SU-DHL-6 (cell line): ENCODE measurements around the gene MYCT1.

Experiments used
- H2AFZ ChIP-seq: fragments of 200-600 bp; sonication (generic); 2 replicates; pipeline ENCODE4 v1.6.1; 2014; ENCODE audit warnings: low read depth, mild to moderate bottlenecking, moderate library complexity, mixed read lengths, antibody characterized with exemption, low read length; ENCODE audit not compliant: severe bottlenecking
- H3F3A ChIP-seq: fragments of 200-600 bp; shearing (Covaris generic); 2 replicates; pipeline ENCODE4 v1.6.0; 2016; ENCODE audit warnings: antibody characterized with exemption, mild to moderate bottlenecking; ENCODE audit not compliant: insufficient read depth
- H3K27ac ChIP-seq: fragments of 200-600 bp; sonication (generic); 2 replicates; pipeline ENCODE4 v1.5.1; 2016; ENCODE audit warnings: low read depth, mild to moderate bottlenecking, low read length, moderate library complexity, mixed read lengths
- H3K27me3 ChIP-seq: fragments of 200-600 bp; sonication (generic), shearing (Covaris generic); 2 replicates; pipeline ENCODE4 v1.6.0; 2014; ENCODE audit warnings: mild to moderate bottlenecking, low read length
- H3K36me3 ChIP-seq: fragments of 200-600 bp; sonication (generic); 2 replicates; pipeline ENCODE4 v1.6.1; 2014; ENCODE audit warnings: mild to moderate bottlenecking, low read length, mixed read lengths
- H3K4me2 ChIP-seq: fragments of 300-600, 200-600 bp; shearing (Covaris generic), sonication (generic); 2 replicates; pipeline ENCODE4 v1.6.0; 2014; ENCODE audit warnings: low read length, low read depth, mild to moderate bottlenecking; ENCODE audit not compliant: poor library complexity, severe bottlenecking
- H3K4me3 ChIP-seq: fragments of 200-600 bp; sonication (generic); 2 replicates; pipeline ENCODE4 v1.5.1; 2014; ENCODE audit warnings: antibody characterized with exemption, low read length, mild to moderate bottlenecking, mixed read lengths; ENCODE audit not compliant: insufficient read depth, poor library complexity, severe bottlenecking
- H3K79me2 ChIP-seq: fragments of 200-600 bp; sonication (generic); 2 replicates; pipeline ENCODE4 v1.6.1; 2014; ENCODE audit warnings: mild to moderate bottlenecking, low read length, moderate library complexity; ENCODE audit not compliant: insufficient read depth
- H3K9ac ChIP-seq: fragments of 200-600 bp; sonication (generic); 2 replicates; pipeline ENCODE4 v1.7.0; 2014; ENCODE audit warnings: mild to moderate bottlenecking, low read length
- H3K9me2 ChIP-seq: fragments of 200-600 bp; sonication (generic); replicated peaks from 2 replicates; pipeline ENCODE4 v1.6.1; 2014; ENCODE audit warnings: low read length; ENCODE audit not compliant: insufficient read depth
- H3K9me3 ChIP-seq: fragments of 200-600 bp; sonication (generic); 2 replicates; pipeline ENCODE4 v1.6.1; 2014; ENCODE audit warnings: low read length, mixed read lengths; ENCODE audit not compliant: insufficient read depth
- H4K20me1 ChIP-seq: fragments of 200-600 bp; sonication (generic); 2 replicates; pipeline ENCODE4 v1.6.1; 2014; ENCODE audit warnings: low read depth, mild to moderate bottlenecking, antibody characterized with exemption, low read length, moderate library complexity, mixed read lengths
- EZH2phosphoT487 ChIP-seq: fragments of 200-600 bp; sonication (generic), shearing (Covaris generic); conservative IDR thresholded peaks from 2 replicates; pipeline ENCODE4 v1.6.1; 2018; ENCODE audit warnings: mild to moderate bottlenecking, antibody characterized with exemption, low read length, moderate library complexity, mixed read lengths
- TF ChIP-seq, protein P1 (sequence below): fragments of 200-600 bp; sonication (generic); IDR thresholded peaks from one replicate; pipeline ENCODE4 v1.5.1; 2017; ENCODE audit warnings: antibody characterized with exemption, mild to moderate bottlenecking, low read length, moderate library complexity; ENCODE audit not compliant: insufficient read depth, poor library complexity, severe bottlenecking

MYCT1 gene

DNA sequence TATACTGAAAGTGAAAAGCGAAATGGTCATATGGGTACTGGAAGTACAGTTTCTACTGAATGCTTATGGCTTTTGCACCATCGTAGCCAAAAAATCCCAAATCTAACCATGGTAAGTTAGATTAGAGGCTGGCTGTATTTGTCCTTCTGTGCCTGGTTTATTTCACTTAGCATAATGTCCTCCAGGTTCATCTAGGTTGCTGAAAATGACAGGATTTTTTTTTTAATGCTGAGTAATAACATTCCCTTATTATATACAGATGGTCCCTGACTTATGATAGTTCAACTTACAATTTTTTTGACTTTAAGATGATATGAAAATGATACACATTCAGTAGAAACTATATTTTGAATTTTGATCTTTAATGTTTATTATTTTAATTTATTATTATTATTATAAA is 7.6 kb downstream of the MYCT1 start:
- Histone ChIP-seq H3K27me3 (no peaks in the 10 kb centered on the region), H2AFZ (no peak overlapping the region), H3K36me3 (peaks cover 3% of the 10 kb centered on the region; the same call in 1 of the 2 replicates), H3F3A (no peaks in the 10 kb centered on the region), H4K20me1 (no peaks in the 10 kb centered on the region), H3K9me2 (no peaks in the 10 kb centered on the region), H3K9ac (no peak overlapping the region), H3K79me2 (no peaks in the 10 kb centered on the region), H3K4me2 (no peak overlapping the region), H3K4me3 (no peak overlapping the region), H3K9me3 (peaks cover 6% of the 10 kb centered on the region; the same call in 1 of the 2 replicates), H3K27ac (no peak overlapping the region)
- TF ChIP-seq, protein P1, sequence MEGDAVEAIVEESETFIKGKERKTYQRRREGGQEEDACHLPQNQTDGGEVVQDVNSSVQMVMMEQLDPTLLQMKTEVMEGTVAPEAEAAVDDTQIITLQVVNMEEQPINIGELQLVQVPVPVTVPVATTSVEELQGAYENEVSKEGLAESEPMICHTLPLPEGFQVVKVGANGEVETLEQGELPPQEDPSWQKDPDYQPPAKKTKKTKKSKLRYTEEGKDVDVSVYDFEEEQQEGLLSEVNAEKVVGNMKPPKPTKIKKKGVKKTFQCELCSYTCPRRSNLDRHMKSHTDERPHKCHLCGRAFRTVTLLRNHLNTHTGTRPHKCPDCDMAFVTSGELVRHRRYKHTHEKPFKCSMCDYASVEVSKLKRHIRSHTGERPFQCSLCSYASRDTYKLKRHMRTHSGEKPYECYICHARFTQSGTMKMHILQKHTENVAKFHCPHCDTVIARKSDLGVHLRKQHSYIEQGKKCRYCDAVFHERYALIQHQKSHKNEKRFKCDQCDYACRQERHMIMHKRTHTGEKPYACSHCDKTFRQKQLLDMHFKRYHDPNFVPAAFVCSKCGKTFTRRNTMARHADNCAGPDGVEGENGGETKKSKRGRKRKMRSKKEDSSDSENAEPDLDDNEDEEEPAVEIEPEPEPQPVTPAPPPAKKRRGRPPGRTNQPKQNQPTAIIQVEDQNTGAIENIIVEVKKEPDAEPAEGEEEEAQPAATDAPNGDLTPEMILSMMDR = no peak
- TF ChIP-seq EZH2phosphoT487 = no peak

DNA sequence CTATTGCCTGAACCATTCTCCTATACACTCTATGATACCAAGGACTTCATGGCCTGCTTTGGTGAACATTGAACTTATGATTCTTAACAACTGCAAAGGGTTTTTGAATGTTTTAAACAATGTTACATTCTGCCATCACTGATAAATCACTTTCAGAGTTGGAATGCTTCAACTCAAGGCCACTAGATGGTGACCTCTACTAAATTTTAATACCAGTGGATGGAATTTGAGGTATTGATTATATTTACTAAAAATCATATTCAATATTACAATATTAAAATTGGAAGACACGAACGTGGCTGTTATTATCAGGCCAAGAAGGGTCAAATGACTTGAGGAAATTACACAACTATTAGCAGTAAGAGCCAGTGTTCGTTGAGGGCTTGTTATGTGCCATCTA is 18.6 kb downstream of the MYCT1 start:
- Histone ChIP-seq H3K79me2 (no peaks in the 10 kb centered on the region), H3K9me3 (peaks cover 8% of the 10 kb centered on the region; the same call in 1 of the 2 replicates), H3K4me3 (no peak overlapping the region), H3K4me2 (no peak overlapping the region), H3K9ac (no peak overlapping the region), H3K36me3 (peaks cover 10% of the 10 kb centered on the region; the same call in 1 of the 2 replicates), H3K27me3 (no peaks in the 10 kb centered on the region), H4K20me1 (no peaks in the 10 kb centered on the region), H2AFZ (no peak overlapping the region), H3K27ac (no peak overlapping the region), H3F3A (no peaks in the 10 kb centered on the region), H3K9me2 (no peaks in the 10 kb centered on the region)
- no peak for TF ChIP-seq EZH2phosphoT487
- TF ChIP-seq, protein P1 = no peak

DNA sequence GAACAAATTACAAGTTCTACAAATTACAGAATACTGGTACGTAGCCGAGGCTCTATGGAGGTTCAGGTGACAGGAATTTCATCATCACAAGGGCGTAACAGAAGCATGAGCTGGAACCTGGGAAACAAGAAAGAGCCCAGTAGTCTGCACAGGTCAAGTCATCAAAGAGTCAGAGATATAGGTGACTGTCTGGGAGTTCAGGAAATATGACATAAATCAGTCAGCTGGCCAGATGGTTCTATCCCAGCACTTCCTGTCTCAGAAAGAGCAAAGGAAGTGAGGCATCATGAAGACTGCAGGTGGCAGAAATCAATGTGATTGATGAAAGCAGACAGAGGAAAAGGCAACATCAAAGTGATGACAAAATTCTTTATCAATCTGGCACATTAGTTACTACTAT is 23.3 kb downstream of the MYCT1 start:
- TF ChIP-seq, protein P1 = no peak
- no peak for TF ChIP-seq EZH2phosphoT487
- Histone ChIP-seq H3K9me2 (no peaks in the 10 kb centered on the region), H3K9me3 (no peaks in the 10 kb centered on the region), H3F3A (no peaks in the 10 kb centered on the region), H3K27me3 (no peaks in the 10 kb centered on the region), H3K9ac (no peak overlapping the region), H3K4me3 (no peak overlapping the region), H3K79me2 (no peaks in the 10 kb centered on the region), H4K20me1 (no peaks in the 10 kb centered on the region), H2AFZ (no peak overlapping the region), H3K36me3 (0 out of 2 replicates have a peak, but pooled peaks cover 7% of the 10 kb centered on the region), H3K27ac (no peak overlapping the region), H3K4me2 (no peak overlapping the region)
